Peyer's patch (tissue), 4 donors: ENCODE results near the gene TSPAN6. TPM values are rescaled to one million over a fixed set of nuclear protein-coding genes. Genes with fewer than 3 reads are reported as not detected.

Experiments
- DNase-seq, 3 donors: peaks; one replicate each; pipeline ENCODE4 v3.0.0-alpha.2; 2017 to 2019
- H3K27ac ChIP-seq, 4 donors: fragments of 200-600 bp; sonication (generic); one replicate each; pipeline ENCODE4 v1.5.1; 2016 to 2019
- H3K27me3 ChIP-seq, 2 donors: fragments of 200-600 bp; sonication (generic); one replicate each; pipeline ENCODE4 v1.5.1; 2019
- H3K36me3 ChIP-seq, 3 donors: fragments of 200-600 bp; sonication (generic); one replicate each; pipeline ENCODE4 v1.5.1; 2016 to 2019
- H3K4me1 ChIP-seq, 4 donors: fragments of 200-600 bp; sonication (generic); one replicate each; pipeline ENCODE4 v1.5.1; 2016 to 2019
- H3K4me3 ChIP-seq, 4 donors: fragments of 200-600 bp; sonication (generic); 1 replicate in 3 of 4; 2 replicates in 1 of 4; pipeline ENCODE4 v1.5.1; 2016 to 2019; ENCODE audit warnings: mild to moderate bottlenecking in 1 of 4
- H3K9me3 ChIP-seq, 4 donors: fragments of 200-600 bp; sonication (generic); one replicate each; pipeline ENCODE4 v1.5.1; 2016 to 2019; ENCODE audit warnings: mild to moderate bottlenecking in 1 of 4
- POLR2A ChIP-seq, 2 donors: fragments of 450-650 bp; IDR thresholded peaks; one replicate each; pipeline ENCODE4 v1.5.1; 2017; ENCODE audit warnings: antibody characterized with exemption in 2 of 2, mild to moderate bottlenecking in 2 of 2, moderate library complexity in 2 of 2
- total RNA-seq, 4 donors: library from RNA; depleted of rRNA; stranded (reverse); fragments of >200 nt; gene quantifications; one replicate each; pipeline ENCODE4 v1.1.0, GENCODE V29; 2016
- TF ChIP-seq, protein P1 (sequence below), 6 experiments: fragments of 450-650 bp in 4 of 6; fragments of 200-600 bp in 2 of 6; sonication (generic) in 1 of 6; IDR thresholded peaks; one replicate each; pipeline ENCODE4 v1.5.1; 2017 to 2019; ENCODE audit warnings: antibody characterized with exemption in 6 of 6, mild to moderate bottlenecking in 3 of 6, moderate library complexity in 1 of 6

Gene TSPAN6
- total RNA-seq, 4 donors from 2014 or later: 19.0 to 42.9 (median 29.9) TPM

DNA sequence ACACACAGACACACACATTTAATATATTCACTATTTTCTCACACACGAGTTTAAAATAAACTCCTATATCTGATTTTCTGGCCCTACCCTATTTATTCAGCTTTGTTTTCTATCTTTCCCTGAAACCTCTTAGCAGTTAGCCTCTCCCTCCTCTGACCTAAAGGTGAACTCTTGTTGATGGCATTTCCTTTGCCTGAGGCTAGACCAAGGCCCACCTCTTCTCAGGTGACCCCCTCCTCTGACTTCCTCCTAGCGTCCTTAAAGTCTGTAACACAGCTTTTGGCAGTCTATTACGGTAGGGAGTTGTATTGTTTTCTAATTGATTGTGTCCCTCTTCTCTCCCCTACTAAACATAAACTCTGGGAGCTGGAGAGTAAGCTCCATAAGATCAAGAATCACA, 5.7 kb upstream of the TSPAN6 start:
- Histone ChIP-seq H3K36me3 (no peaks in the 10 kb centered on the region), H3K4me3 (no peak overlapping the region), H3K27me3 (no peaks in the 10 kb centered on the region), H3K9me3 (no peaks in the 10 kb centered on the region), H3K27ac (no peak overlapping the region), H3K4me1 (no peaks in the 10 kb centered on the region)
- no peak for DNase-seq
- TF ChIP-seq, protein P1, sequence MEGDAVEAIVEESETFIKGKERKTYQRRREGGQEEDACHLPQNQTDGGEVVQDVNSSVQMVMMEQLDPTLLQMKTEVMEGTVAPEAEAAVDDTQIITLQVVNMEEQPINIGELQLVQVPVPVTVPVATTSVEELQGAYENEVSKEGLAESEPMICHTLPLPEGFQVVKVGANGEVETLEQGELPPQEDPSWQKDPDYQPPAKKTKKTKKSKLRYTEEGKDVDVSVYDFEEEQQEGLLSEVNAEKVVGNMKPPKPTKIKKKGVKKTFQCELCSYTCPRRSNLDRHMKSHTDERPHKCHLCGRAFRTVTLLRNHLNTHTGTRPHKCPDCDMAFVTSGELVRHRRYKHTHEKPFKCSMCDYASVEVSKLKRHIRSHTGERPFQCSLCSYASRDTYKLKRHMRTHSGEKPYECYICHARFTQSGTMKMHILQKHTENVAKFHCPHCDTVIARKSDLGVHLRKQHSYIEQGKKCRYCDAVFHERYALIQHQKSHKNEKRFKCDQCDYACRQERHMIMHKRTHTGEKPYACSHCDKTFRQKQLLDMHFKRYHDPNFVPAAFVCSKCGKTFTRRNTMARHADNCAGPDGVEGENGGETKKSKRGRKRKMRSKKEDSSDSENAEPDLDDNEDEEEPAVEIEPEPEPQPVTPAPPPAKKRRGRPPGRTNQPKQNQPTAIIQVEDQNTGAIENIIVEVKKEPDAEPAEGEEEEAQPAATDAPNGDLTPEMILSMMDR (IDR thresholded peaks at IDR 0.05): no peak

DNA sequence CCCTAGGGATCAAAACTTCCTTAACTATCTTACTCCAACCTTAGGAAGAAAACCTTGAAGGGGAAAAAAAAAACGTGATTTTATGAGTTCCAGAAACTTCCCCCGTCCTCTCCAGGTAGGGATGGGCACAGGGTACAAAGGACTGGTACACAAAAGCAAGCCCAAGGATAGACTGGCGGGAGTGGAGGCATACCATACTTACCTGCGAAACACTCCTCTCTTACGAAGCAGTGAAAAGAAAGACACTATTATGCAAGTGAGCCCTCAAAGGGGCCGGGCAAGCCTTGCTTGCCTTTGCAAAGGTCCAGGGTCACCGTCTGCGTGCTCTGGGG, 651 bp downstream of the TSPAN6 start:
- Histone ChIP-seq H3K27me3 (no peaks in the 10 kb centered on the region), H3K4me3 (peak overlapping the region in 3 of 4 donors; percentile 39 to 63 (median 59)), H3K36me3 (peaks cover 0 to 7% (median 0%) of the 10 kb centered on the region in 3 donors), H3K4me1 (no peaks in the 10 kb centered on the region), H3K9me3 (no peaks in the 10 kb centered on the region), H3K27ac (peak overlapping the region; percentile 14 to 67 (median 54))
- TF ChIP-seq, protein P1 (IDR thresholded peaks at IDR 0.05): no peak
- TF ChIP-seq POLR2A (IDR thresholded peaks at IDR 0.05): no peak
- DNase-seq: no peak

DNA sequence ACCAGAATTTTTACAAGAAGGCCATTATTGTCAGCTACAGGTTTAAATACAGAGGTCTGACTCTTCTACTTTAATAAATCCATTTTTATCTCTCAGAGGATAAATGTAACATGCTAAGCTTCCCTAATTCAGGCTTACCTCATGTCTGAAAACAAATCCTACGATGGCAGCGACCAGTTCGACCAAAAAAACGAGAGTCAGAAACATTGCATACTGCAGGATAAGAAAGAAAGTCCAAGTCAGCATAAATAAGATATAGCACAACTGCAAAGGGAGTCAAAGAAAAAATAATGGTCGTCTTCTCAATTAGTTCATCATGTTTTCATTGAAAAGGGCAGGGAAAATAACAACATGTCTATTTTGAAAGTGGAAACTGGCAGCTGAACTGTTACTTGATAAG, 1.6 kb downstream of the TSPAN6 start:
- Histone ChIP-seq H3K27ac (no peak overlapping the region), H3K27me3 (no peaks in the 10 kb centered on the region), H3K9me3 (no peaks in the 10 kb centered on the region), H3K4me3 (no peak overlapping the region), H3K36me3 (peaks cover 0 to 7% (median 0%) of the 10 kb centered on the region in 3 donors), H3K4me1 (no peaks in the 10 kb centered on the region)
- no peak for DNase-seq
- TF ChIP-seq, protein P1 (IDR thresholded peaks at IDR 0.05): no peak
- no peak for TF ChIP-seq POLR2A (IDR thresholded peaks at IDR 0.05)

DNA sequence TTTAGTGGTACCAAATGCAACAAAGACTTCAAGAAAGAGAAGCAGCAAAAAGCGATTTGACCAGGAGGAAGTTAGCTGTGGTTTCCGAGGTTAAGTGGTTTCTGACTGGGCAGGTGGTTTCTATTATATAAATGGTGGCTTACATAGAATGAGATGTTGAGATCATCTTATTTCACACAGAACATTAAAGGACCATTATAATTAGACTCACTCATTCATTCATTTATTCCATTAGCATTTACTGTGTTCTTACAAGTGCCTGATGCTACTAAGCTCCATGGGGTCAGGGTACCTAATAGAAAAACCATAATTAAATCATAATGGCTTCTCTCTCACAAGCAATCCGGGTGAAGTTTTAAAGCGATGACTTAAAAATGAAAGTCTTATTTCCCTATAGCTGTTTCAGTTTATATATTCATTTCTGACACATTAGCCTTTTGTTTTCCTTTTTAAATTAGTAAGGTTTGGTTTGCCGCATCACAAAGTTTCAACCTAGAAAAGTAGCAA, 10.6 kb downstream of the TSPAN6 start:
- H3K4me1 ChIP-seq: no peaks in the 10 kb centered on the region
- TF ChIP-seq POLR2A (IDR thresholded peaks at IDR 0.05): no peak
- TF ChIP-seq, protein P1 (IDR thresholded peaks at IDR 0.05): no peak
- H3K9me3 ChIP-seq: no peaks in the 10 kb centered on the region
- no peaks in the 10 kb centered on the region for H3K36me3 ChIP-seq
- DNase-seq: no peak
- H3K27ac ChIP-seq: no peak overlapping the region
- H3K4me3 ChIP-seq: no peak overlapping the region
- no peaks in the 10 kb centered on the region for H3K27me3 ChIP-seq

DNA sequence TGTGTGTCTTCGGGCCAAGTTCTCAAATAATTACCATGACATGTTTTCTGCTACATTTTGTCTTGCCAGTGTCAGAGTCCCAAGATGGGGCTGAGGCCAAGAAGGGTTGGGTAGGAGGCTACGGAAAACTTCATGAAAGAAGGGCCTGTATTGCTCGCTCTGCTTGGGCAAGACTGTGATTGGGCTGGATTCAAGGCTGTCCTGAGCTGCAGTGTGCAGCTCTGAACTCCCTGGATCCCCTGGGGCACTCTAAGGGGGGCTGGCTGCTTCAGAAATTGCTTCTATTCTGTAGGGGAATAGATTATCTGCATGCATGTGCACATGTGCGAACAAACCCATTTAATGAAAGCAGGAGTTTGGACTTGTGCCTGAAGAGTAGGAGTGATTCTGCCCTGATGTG, 13.6 kb downstream of the TSPAN6 start:
- Histone ChIP-seq H3K27me3 (no peaks in the 10 kb centered on the region), H3K27ac (no peak overlapping the region), H3K9me3 (no peaks in the 10 kb centered on the region), H3K36me3 (no peaks in the 10 kb centered on the region), H3K4me1 (no peaks in the 10 kb centered on the region), H3K4me3 (no peak overlapping the region)
- DNase-seq: no peak
- no peak for TF ChIP-seq POLR2A (IDR thresholded peaks at IDR 0.05)
- TF ChIP-seq, protein P1 (IDR thresholded peaks at IDR 0.05): no peak

DNA sequence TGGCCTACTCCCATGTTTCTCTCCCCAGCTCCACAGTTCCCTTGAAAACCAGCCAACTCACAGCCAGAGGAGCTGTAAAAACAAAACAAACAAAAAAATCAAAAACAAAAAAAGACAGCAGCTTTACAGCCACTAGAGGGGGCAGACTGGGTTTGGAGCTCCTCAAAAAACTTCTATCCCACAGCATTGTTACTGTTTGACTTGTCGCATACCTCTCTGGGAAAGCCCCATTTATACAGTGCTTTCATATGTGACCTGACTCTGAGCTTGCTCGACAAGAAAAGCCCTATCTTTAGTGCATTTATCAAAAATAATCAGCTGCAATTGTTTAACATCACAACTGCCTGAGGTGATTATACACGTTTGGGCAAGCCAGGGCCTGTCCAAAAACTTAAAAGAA, 21.6 kb downstream of the TSPAN6 start:
- H3K4me1 ChIP-seq: no peaks in the 10 kb centered on the region
- no peaks in the 10 kb centered on the region for H3K36me3 ChIP-seq
- no peak overlapping the region for H3K27ac ChIP-seq
- H3K9me3 ChIP-seq: no peaks in the 10 kb centered on the region
- no peak overlapping the region for H3K4me3 ChIP-seq
- H3K27me3 ChIP-seq: no peaks in the 10 kb centered on the region
- DNase-seq: no peak
- TF ChIP-seq POLR2A (IDR thresholded peaks at IDR 0.05): no peak
- TF ChIP-seq, protein P1 (IDR thresholded peaks at IDR 0.05): peak in 4 of 6 experiments; percentile 14 to 35 (median 29)
